H1 (cell line): Measurements from ENCODE around the gene HID1. TPM values are rescaled to one million over a fixed set of nuclear protein-coding genes. Genes with fewer than 3 reads are reported as not detected.

ENCODE experiments used
- polyA plus RNA-seq, 7 experiments: library from polyadenylated mRNA; depleted of rRNA in 3 of 7; stranded (reverse) in 5 of 7; unstranded in 2 of 7; fragments of >200 nt in 5 of 7; fragments of 200-250 nt in 2 of 7; gene quantifications; 1 replicate in 5 of 7; 2 replicates in 1 of 7; 4 replicates in 1 of 7; pipeline versions ENCODE4 v1.2.1 to v1.2.3, GENCODE V29; 2011 to 2013; ENCODE audit warnings: missing spikeins in 2 of 7, mixed read lengths in 2 of 7
- total RNA-seq: library from RNA; stranded (reverse); fragmentation: NEBNext Ultra II Directional; extraction: Animal tissue kit (Norgen Biotek cat#: 25700); gene quantifications from 2 replicates; pipeline ENCODE4 v1.2.1, GENCODE V29; 2021
- TF ChIP-seq, protein P1 (sequence below): IDR thresholded peaks from 2 replicates; pipeline ENCODE4 v1.6.1; 2011; ENCODE audit warnings: low read length, improper control_type of control experiment

HID1 gene
- total and polyA plus RNA-seq, 2 of the 8 experiments (the other 6 are each of a cell fraction or from before 2014, with no cell fraction given): 15.1 to 25.9 TPM

DNA sequence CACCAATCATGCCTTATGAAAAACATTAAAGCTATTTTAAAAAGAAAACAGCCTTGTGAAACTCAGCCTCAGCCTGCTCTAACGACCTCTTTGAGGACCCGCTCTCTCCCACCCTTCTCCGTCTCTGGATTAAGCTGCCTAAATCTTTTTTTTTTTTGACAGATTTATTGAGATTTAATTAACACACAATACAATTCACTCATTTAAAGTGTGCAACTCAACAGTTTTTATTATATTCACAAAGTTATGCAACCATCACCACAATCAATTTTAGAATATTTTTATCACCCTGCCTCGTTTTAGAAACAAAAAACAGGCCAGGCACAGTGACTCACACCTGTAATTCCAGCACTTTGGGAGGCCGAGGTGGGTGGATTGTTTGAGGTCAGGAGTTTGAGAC lies 23.3 kb upstream of the HID1 start (continued):
- TF ChIP-seq, protein P1, sequence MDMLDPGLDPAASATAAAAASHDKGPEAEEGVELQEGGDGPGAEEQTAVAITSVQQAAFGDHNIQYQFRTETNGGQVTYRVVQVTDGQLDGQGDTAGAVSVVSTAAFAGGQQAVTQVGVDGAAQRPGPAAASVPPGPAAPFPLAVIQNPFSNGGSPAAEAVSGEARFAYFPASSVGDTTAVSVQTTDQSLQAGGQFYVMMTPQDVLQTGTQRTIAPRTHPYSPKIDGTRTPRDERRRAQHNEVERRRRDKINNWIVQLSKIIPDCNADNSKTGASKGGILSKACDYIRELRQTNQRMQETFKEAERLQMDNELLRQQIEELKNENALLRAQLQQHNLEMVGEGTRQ: no peak
